GM12865 (cell line): ENCODE measurements around the gene GPATCH8.
A peak's percentile ranks its signal among the peaks of the same experiment; 100 is the strongest.

ENCODE experiments used
- DNase-seq: peaks from one replicate; pipeline ENCODE4 v3.0.0; 2010; ENCODE audit warnings: low read depth
- H3K4me3 ChIP-seq: 2 replicates; pipeline ENCODE4 v1.5.1; 2011; ENCODE audit warnings: mild to moderate bottlenecking, low read depth, low read length, control low read depth
- TF ChIP-seq, protein P1 (sequence below): IDR thresholded peaks from 2 replicates; pipeline ENCODE4 v1.5.1; 2011; ENCODE audit warnings: low read length, control low read depth, low read depth, inconsistent platforms; ENCODE audit not compliant: insufficient read depth; ENCODE audit errors: missing control alignments

Gene GPATCH8

GRCh38 chr17:44359006-44359405 is 144.2 kb downstream of the GPATCH8 start:
- DNase-seq, result no peak
- H3K4me3 ChIP-seq, result no peak overlapping the region
- TF ChIP-seq, protein P1, sequence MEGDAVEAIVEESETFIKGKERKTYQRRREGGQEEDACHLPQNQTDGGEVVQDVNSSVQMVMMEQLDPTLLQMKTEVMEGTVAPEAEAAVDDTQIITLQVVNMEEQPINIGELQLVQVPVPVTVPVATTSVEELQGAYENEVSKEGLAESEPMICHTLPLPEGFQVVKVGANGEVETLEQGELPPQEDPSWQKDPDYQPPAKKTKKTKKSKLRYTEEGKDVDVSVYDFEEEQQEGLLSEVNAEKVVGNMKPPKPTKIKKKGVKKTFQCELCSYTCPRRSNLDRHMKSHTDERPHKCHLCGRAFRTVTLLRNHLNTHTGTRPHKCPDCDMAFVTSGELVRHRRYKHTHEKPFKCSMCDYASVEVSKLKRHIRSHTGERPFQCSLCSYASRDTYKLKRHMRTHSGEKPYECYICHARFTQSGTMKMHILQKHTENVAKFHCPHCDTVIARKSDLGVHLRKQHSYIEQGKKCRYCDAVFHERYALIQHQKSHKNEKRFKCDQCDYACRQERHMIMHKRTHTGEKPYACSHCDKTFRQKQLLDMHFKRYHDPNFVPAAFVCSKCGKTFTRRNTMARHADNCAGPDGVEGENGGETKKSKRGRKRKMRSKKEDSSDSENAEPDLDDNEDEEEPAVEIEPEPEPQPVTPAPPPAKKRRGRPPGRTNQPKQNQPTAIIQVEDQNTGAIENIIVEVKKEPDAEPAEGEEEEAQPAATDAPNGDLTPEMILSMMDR, result no peak

- TF ChIP-seq, protein P1, result no peak
- DNase-seq, result no peak
- H3K4me3 ChIP-seq, result no peak overlapping the region
Observed at GRCh38 chr17:44358066-44358465, 145.1 kb downstream of the GPATCH8 start.

DNA sequence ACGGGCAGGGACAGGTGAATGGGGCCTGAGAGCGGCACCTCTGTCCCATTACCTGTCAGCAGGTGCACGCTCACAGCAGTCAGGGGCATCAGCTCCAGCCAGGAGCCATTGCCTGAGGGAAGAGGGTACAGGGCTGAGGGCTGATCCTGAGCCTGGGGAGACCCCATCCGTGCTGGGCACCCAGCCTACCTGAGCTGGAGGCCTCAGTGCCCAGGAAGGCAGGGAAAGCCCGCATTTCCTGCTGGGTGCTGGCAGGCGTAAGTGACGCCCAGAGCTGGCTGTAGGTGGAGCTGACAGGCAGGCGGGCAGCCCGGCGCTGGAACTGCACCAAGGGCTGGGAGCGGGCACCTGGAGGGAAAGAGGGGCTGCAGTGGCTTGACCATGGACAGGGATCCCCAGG is 147.0 kb downstream of the GPATCH8 start:
- TF ChIP-seq, protein P1, result no peak
- H3K4me3 ChIP-seq, result no peak overlapping the region
- no peak for DNase-seq

DNA sequence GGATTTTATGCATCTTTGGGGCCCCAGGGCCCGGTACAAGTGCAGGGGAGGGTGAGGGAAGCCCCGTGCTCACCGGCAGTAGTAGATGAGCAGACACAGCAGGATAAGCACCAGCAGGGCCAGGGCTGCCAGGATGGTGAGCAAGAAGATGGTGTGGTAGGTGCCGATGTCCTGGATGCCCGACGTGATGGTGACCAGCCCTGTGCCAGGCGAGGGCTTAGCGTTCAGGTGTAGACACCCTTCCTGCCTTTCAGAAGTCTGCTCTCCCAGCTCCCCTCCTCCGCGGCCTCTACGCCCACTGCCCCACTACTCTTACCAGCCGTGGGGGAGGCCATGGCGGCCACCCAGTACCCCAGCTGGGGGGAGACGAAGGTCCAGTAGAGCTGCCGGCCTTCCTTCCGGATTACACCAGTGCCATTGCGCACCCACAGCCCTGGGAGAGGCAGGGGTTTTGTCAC is 147.5 kb downstream of the GPATCH8 start:
- DNase-seq, result no peak
- TF ChIP-seq, protein P1, result no peak
- H3K4me3 ChIP-seq, result no peak overlapping the region

GRCh38 chr17:44354582-44355561 is 148.3 kb downstream of the GPATCH8 start:
- TF ChIP-seq, protein P1, result peak; percentile 59
- no peak overlapping the region for H3K4me3 ChIP-seq
- peak; percentile 73 for DNase-seq

DNA sequence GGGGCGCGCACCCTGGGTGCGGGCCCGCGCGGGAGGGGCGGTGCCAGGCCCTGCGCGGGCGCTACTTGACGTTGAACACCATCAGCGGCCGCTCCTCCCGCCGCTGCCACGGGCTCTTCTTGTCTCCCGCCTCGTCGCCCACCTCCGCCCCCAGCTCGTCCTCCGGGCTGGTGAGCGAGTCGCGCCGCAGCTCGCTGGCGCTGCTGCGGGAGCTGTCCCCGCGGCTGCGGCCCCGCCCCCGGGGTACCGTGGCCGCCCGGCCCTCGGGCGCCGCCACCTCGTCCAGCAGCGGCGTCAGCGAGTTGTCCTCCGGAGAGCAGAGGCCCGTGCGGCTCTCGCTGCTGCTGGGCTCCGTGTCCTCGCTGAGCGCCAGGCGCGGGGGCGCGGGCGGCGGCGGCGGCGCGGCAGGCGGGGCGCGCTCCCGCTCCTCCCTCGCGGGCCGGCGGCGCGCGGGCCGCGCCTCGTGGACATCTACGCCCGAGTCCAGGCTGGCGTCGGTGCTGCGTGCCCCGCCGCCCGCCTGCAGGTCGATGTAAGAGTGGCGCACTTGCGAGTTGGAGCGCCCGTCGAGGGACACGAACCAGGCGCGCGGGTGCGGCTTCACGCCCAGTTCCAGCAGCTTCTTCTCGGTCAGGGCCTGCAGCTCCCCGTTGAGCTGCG is 149.4 kb downstream of the GPATCH8 start:
- H3K4me3 ChIP-seq, result peak overlapping the region; percentile 18; the same call in 1 of the 2 replicates
- DNase-seq, result no peak
- TF ChIP-seq, protein P1, result no peak
